Measurements from ENCODE around the gene ZNF462.

- TF ChIP-seq CEBPB (IDR thresholded peaks at IDR 0.05) (no peak), REST (IDR thresholded peaks at IDR 0.05; ENCODE audit: low read depth) (no peak), USF1 (IDR thresholded peaks at IDR 0.05) (no peak), FOXM1 (IDR thresholded peaks at IDR 0.05; ENCODE audit: borderline replicate concordance, low read depth) (no peak), EP300 (IDR thresholded peaks at IDR 0.05; ENCODE audit: borderline replicate concordance) (no peak), TCF12 (IDR thresholded peaks at IDR 0.05; ENCODE audit: low read depth) (no peak), TAF1 (IDR thresholded peaks at IDR 0.05; ENCODE audit: low read depth) (no peak), EGR1 (IDR thresholded peaks at IDR 0.05) (no peak)
These were observed 106.7 kb downstream of the ZNF462 start for GRCh38 chr9:106969696-106970095.

Measured in Ishikawa (cell line).